Measurements from ENCODE around the gene MBD4. TPM values are rescaled to one million over a fixed set of nuclear protein-coding genes. Genes with fewer than 3 reads are reported as not detected.

The MBD4 gene
- polyA plus RNA-seq, 1 donor (not counting 4 experiments of a cell fraction or from before 2014, with no cell fraction given), result 35.0 TPM

- no peaks in the 10 kb centered on the region for H3K9me1 ChIP-seq (ENCODE audit: control insufficient read depth, extremely low read depth, insufficient read depth, low read length)
- no peaks in the 10 kb centered on the region for H3K79me2 ChIP-seq (ENCODE audit: control insufficient read depth, insufficient read depth, low read length)
- no peak overlapping the region for H3K27ac ChIP-seq (ENCODE audit: control insufficient read depth, insufficient read depth, low read length)
- no peaks in the 10 kb centered on the region for H4K20me1 ChIP-seq (ENCODE audit: control insufficient read depth, extremely low read depth, insufficient read depth, low read length)
- FAIRE-seq (no peak), DNase-seq (ENCODE audit: low read depth, low spot score) (no peak)
- H3K27me3 ChIP-seq (ENCODE audit: control insufficient read depth, extremely low read depth, insufficient read depth, low read length), result no peaks in the 10 kb centered on the region
- H3K9ac ChIP-seq (ENCODE audit: control insufficient read depth, extremely low read depth, insufficient read depth, low read length), result no peak overlapping the region
- dilution Hi-C loops (cut with MboI; ENCODE audit: extremely low pct_ligation_motif_present, low sequenced_read_pairs), result no loop called here
- H3K36me3 ChIP-seq (ENCODE audit: control insufficient read depth in 2 of 2, extremely low read depth in 1 of 2, insufficient read depth in 2 of 2, low read length in 2 of 2), result no peaks in the 10 kb centered on the region
- no peak overlapping the region for H2AFZ ChIP-seq (ENCODE audit: control insufficient read depth, low read length)
- no peak overlapping the region for H3K4me2 ChIP-seq (ENCODE audit: control insufficient read depth, extremely low read depth, insufficient read depth, low read depth, low read length)
- H3K4me3 ChIP-seq (ENCODE audit: control insufficient read depth in 2 of 3, extremely low read depth in 1 of 3, insufficient read depth in 2 of 3, low read depth in 1 of 3, low read length in 3 of 3), result no peak overlapping the region
- no peak for TF ChIP-seq EZH2 (IDR thresholded peaks at IDR 0.05; ENCODE audit: low read length)
- no peak for TF ChIP-seq CTCF (optimal IDR thresholded peaks at IDR 0.05 in 1 of 3, IDR thresholded peaks at IDR 0.05 in 1 of 3, conservative IDR thresholded peaks at IDR 0.05 in 1 of 3; ENCODE audit: extremely low read depth in 1 of 3, insufficient read depth in 2 of 3, low read length in 3 of 3)
- peaks cover 4% of the 10 kb centered on the region for H3K4me1 ChIP-seq (ENCODE audit: control insufficient read depth, extremely low read depth, insufficient read depth, low read length)
- H3K9me3 ChIP-seq (ENCODE audit: control insufficient read depth, low read depth, low read length), result no peaks in the 10 kb centered on the region
These were observed 21.4 kb downstream of the MBD4 start for GRCh38 chr3:129418041-129418973.

- Histone ChIP-seq H3K27me3 (ENCODE audit: control insufficient read depth, extremely low read depth, insufficient read depth, low read length) (no peaks in the 10 kb centered on the region), H3K9me3 (ENCODE audit: control insufficient read depth, low read depth, low read length) (no peaks in the 10 kb centered on the region), H3K4me3 (ENCODE audit: control insufficient read depth in 2 of 3, extremely low read depth in 1 of 3, insufficient read depth in 2 of 3, low read depth in 1 of 3, low read length in 3 of 3) (no peak overlapping the region), H4K20me1 (ENCODE audit: control insufficient read depth, extremely low read depth, insufficient read depth, low read length) (no peaks in the 10 kb centered on the region), H3K4me2 (ENCODE audit: control insufficient read depth, extremely low read depth, insufficient read depth, low read depth, low read length) (no peak overlapping the region), H3K4me1 (ENCODE audit: control insufficient read depth, extremely low read depth, insufficient read depth, low read length) (peaks cover 4% of the 10 kb centered on the region), H3K79me2 (ENCODE audit: control insufficient read depth, insufficient read depth, low read length) (no peaks in the 10 kb centered on the region), H3K9ac (ENCODE audit: control insufficient read depth, extremely low read depth, insufficient read depth, low read length) (no peak overlapping the region), H3K27ac (ENCODE audit: control insufficient read depth, insufficient read depth, low read length) (no peak overlapping the region), H3K9me1 (ENCODE audit: control insufficient read depth, extremely low read depth, insufficient read depth, low read length) (no peaks in the 10 kb centered on the region), H2AFZ (ENCODE audit: control insufficient read depth, low read length) (no peak overlapping the region), H3K36me3 (ENCODE audit: control insufficient read depth in 2 of 2, extremely low read depth in 1 of 2, insufficient read depth in 2 of 2, low read length in 2 of 2) (no peaks in the 10 kb centered on the region)
- no peak for DNase-seq (ENCODE audit: low read depth, low spot score)
- TF ChIP-seq CTCF (optimal IDR thresholded peaks at IDR 0.05 in 1 of 3, IDR thresholded peaks at IDR 0.05 in 1 of 3, conservative IDR thresholded peaks at IDR 0.05 in 1 of 3; ENCODE audit: extremely low read depth in 1 of 3, insufficient read depth in 2 of 3, low read length in 3 of 3) (no peak), EZH2 (IDR thresholded peaks at IDR 0.05; ENCODE audit: low read length) (no peak)
- dilution Hi-C loops (cut with MboI; ENCODE audit: extremely low pct_ligation_motif_present, low sequenced_read_pairs), result no loop called here
- no peak for FAIRE-seq
These were observed 22.4 kb downstream of the MBD4 start for GRCh38 chr3:129417326-129417725.
